Umbilical cord (tissue), 2 donors: Measurements from ENCODE around the gene HNRNPAB. TPM values are rescaled to one million over a fixed set of nuclear protein-coding genes. Genes with fewer than 3 reads are reported as not detected.
"Not testable (repeated sequence)": the region's sequence is repeated elsewhere in the genome, so short reads cannot be mapped to it uniquely, and the experiment has no call there.

Experiments used
- DNase-seq: peaks from one replicate; pipeline ENCODE4 v3.0.0-alpha.2; 2015; ENCODE audit warnings: low spot score
- total RNA-seq: library from RNA; depleted of rRNA; stranded (reverse); fragments of >200 nt; gene quantifications from one replicate; pipeline ENCODE4 v1.2.3, GENCODE V29; 2014; ENCODE audit warnings: low replicate concordance; ENCODE audit not compliant: insufficient read depth

The HNRNPAB gene
- total RNA-seq, 1 donor from 2014 or later, result 43.6 TPM

DNA sequence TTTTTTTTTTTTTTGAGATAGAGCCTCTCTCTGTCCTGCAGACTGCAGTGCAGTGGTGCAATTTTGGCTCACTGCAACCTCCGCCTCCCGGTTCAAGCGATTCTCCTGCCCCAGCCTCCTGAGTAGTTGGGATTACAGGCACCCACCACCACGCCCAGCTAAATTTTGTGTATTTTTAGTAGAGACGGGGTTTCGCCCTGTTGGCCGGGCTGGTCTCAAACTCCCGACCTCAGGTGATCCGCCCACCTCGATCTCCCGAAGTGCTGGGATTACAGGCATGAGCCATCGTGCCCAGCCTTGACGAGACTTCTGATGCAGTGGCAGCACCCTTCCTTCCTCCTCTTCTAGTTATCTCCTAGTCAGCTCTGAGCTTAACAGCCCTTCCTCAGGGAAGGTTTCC, 24.8 kb downstream of the HNRNPAB start:
- DNase-seq, result not testable (repeated sequence)

- no peak for DNase-seq
Observed at GRCh38 chr5:178229861-178230260, 25.5 kb downstream of the HNRNPAB start.

DNA sequence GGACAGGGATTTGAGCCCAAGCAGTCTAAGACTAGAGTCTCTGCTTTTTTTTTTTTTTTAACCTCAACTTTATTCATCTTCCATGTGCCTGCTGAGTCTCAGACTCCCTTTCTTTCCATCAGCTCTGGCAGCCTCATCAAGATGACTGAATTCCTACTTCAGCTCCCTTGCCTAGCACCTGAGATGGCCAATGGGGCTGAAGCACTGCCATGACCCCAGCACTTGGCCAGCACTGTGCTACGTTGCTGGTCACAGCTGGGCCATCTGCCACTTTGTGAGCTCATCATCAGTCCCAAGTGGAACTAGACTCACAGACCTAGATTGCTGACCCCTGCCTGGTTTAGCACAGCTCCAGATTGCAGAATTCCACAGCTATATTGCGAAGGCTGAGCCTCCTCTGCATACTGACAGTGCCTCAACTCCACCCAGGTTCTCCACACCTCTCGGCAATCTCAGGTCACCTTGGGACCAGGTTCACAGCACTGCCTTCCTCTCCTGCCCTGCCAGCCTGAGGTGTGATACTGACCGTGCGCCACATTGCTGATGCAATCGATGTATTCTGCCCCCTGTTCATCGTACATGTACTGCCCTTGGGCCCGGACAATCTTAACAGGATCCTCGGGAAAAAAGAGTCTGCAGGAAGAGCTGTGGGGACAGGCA, 26.7 kb downstream of the HNRNPAB start:
- DNase-seq, result no peak

DNA sequence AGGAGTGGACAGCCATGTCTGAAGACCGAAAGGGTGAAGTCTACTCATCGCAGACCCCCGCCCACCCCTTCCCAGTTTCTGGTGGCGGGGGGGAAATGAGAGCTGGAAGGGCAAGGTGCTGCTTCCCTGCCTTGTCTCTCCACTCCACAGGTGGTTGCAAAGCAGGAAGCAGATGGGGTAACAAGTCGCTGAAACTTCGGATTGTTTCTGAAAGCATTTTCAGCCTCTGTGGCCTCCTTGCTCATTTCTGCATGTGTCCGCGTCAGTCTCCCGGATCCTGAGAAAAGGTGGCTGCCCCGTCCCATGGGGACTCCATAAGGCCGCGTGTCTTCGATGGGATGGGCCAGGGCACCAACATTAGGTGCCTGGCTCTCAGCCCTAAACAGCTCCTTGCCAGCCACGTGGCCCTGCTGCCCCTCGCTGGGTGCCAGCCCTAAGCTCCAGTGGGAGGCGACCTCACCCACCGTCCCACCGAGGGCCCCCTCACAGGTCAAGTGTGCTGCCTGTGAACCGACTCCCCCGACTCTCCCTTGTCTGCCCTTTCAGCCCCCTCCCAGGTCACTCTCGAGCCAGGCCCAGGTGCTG, 27.3 kb downstream of the HNRNPAB start:
- no peak for DNase-seq

- peak; percentile 75 for DNase-seq
Observed at GRCh38 chr5:178232124-178232919, 28.0 kb downstream of the HNRNPAB start, which contains the start of gene PHYKPL. TSS of gene PHYKPL (minus strand) at chr5:178232802. CDS start at chr5:178232550, 252 bp downstream.

DNA sequence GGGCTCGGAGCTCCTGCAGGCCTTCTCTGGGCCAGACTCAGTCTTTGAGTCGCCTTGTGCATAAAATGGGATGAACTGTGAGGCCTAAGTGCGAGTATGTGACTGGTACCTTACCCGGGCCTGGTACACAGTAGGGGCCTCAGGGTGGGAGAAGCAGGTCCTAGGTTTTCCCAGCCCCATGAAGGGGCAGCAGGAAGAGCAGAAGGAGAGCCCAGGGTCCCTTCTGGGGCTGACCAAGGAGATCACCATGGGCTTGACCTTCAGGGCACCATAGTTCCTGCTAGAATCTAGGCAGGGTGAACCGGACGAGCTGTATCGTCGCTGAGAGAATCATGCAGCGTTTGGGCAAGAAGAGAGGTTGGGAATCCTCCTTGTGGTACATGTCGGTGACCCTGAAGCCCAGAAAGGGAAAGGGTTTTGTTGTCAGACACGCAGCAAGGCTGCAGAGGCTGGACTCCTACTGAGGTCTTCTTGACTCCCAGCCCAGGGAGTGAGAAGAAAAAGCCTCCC, 28.6 kb downstream of the HNRNPAB start:
- no peak for DNase-seq

- DNase-seq, result no peak
Observed at GRCh38 chr5:178234121-178234749, 29.9 kb downstream of the HNRNPAB start.

GRCh38 chr5:178234750-178235587, 30.6 kb downstream of the HNRNPAB start:
- peak; percentile 68 for DNase-seq

- no peak for DNase-seq
Observed at GRCh38 chr5:178235588-178235974, 31.2 kb downstream of the HNRNPAB start.

DNA sequence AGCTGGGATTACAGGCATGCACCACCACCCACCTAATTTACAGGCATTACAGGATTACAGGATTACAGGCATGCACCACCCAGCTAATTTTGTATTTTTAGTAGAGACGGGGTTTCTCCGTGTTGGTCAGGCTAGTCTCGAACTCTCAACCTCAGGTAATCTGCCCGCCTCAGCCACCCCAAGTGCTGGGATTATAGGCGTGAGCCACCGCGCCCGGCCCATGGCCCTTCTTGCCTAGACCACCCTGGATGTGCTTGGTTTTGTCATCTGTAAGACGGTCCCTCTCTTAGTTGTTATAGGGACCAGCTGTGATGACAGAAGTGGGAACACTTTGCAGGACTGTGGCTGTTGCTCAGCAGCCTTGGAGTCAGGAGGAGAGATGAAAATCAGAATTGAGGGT, 31.8 kb downstream of the HNRNPAB start:
- no peak for DNase-seq

GRCh38 chr5:178236679-178237078, 32.3 kb downstream of the HNRNPAB start:
- DNase-seq, result no peak

GRCh38 chr5:178237431-178238312, 33.3 kb downstream of the HNRNPAB start:
- DNase-seq, result no peak

- no peak for DNase-seq
Observed at GRCh38 chr5:178238313-178238635, 33.9 kb downstream of the HNRNPAB start.

DNA sequence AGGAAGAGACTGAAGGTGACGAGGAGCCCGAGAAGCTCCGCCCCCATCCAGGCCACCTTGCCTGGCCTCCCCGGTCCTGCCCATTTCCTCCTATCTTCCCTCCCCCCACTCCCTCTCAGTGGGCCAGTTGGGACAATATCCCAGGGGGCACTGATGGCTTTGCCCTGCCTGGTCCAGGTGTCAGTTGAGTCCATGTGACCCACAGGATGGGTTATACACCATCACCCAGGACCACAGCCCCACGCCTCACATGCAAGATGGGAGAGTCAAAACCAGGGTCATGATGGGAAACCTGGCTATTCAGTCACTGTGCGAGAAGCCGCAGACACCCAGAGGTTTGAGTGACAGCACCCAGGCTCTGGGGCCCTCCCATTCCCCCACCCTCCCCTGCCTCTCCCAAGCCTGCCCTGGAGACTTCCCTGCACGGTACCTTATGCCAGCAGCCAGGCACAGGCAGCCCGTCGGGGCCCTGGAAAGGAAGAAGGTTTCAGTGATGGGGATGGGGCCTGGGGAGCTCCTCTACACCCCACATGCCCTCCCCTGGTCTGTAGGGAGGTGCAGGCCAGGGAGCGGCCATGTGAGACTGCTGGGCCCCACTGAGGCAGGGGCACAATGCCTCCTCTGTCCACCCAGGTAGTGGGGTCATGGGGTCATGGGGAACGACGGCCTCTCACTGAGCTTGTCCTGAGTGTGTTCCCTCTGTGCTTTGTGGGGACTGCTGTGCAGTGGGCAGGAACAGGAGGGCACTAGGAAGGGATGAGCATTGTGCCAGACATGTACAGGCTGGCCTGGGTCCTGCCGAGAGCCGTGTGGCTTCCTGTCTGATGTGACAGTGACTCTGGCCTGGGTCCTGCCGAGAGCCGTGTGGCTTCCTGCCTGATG, 34.6 kb downstream of the HNRNPAB start:
- DNase-seq, result no peak

DNA sequence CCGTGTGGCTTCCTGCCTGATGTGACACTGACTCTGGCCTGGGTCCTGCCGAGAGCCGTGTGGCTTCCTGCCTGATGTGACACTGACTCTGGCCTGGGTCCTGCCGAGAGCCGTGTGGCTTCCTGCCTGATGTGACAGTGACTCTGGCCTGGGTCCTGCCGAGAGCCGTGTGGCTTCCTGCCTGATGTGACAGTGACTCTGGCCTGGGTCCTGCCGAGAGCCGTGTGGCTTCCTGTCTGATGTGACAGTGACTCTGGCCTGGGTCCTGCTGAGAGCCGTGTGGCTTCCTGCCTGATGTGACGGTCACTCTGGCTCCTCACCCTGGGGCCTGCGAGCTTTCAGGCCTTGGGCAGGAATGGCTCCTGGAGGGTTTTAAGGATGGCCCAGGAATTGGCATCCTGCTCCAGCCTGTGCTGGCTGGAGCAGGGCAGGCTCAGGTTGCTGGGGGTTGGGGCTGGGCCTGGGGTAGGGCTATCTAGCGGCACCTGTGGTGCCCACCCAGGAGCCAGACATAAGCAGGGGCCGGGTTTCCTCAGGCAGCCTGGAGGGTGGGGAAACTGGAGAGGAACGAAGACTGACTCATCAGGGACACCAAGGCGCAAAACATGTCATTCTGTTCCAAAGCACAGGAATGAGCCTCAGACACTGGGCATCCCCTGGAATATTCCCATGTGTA, 35.4 kb downstream of the HNRNPAB start:
- DNase-seq, result not testable (repeated sequence)

DNA sequence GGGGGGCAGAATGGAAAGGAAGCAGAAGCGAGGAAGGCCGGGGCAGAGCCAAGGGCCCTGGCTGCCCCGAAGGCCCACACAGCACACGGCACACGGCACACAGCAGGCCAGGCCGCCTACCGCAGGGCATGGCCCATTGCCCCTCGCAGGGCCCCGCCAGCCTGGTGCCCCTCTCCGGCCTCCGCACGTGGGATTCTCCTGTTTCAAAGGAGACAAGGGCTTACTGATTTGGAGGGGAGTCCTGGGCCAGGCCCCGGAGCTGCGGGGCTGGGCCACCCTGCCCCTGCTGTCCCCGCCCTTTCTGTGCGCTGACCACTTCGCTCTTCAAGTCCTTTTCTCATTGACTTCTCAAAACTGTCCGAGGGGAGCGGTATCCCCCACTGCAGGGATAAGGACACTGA, 36.0 kb downstream of the HNRNPAB start:
- no peak for DNase-seq

DNA sequence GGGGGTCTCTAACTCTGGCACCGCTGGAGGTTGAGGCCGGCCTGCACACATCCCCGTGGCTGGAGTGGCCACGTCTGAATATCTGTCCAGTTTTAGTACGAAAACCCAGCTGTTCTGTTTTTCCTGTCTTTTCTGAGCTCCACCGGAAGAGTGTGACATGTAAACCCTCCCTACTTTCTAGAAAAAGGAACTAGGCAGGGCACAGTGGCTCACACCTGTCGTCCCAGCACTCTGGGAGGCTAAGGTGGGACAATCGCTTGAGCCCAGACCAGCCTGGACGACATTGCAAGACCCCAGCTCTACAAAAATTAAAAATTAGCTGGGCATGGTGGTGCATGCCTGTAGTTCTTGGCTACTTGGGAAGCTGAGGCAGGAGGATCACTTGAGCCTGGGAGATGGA, 36.4 kb downstream of the HNRNPAB start:
- no peak for DNase-seq

GRCh38 chr5:178241231-178241663, 36.9 kb downstream of the HNRNPAB start:
- peak; percentile 36 for DNase-seq
